GF-D8 (cell line): Measurements from ENCODE around the gene TNS2.

ENCODE experiments used
- DNase-seq: peaks from one replicate; lab custom pipeline; 2025; lab: John Stamatoyannopoulos, UW

TNS2 gene

DNA sequence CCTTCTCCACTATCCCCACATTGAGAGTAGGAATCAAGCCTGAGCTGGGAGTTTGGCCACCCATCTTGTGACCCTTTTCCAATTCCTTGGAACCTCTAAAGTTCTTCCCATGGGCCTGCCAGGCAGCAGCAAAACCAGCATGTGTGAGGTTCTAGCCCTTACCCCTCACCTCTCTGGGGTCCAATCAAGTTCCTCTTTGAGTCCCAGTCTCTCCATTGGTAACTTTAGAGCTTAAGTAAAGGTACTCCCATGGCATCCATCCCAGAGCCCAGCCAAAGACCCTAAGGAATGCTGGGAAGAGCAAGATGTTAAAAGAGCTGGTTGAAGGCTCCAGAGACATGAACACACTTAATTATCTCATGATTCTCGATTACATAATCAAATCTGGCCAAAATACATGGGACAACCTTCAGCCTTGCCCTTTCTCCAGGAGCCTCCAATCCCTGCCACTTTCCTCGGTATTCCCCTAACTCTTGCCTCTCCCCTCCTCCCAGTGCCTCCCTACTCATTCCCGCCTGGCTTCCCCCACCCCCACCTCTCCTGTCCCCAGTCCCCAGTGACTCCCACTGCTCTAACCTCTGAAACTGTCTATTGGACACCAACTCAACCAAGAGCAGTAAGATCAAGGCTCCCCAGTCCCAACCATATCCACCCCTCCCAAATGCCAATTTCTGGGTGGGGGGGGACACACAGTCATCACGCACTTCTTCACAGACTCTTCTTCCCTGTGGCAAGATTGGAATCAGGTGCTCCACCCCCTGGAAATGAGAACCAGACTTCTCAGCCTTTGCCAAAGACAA lies 4.8 kb upstream of the TNS2 start:
- DNase-seq, result no peak

DNA sequence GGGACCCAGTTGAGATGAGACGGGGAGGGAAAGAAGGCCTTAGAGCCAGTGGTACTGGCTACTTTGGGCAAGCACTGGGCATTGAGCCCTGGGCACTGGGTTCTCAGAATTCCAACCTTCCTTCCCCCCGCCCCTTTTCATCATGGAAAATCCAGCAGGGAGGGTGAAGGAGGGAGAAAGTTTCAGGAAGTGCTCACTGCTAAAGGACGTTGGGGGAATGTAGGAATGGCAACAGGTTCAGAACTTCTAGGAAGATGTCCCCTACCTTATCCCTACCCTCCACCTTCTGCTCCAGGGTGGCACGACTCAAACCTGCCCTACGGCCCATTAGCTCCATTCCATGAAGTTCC lies 4.2 kb upstream of the TNS2 start:
- DNase-seq, result no peak

GRCh38 chr12:53046655-53047220 lies 3.1 kb upstream of the TNS2 start:
- DNase-seq, result peak; percentile 12

DNA sequence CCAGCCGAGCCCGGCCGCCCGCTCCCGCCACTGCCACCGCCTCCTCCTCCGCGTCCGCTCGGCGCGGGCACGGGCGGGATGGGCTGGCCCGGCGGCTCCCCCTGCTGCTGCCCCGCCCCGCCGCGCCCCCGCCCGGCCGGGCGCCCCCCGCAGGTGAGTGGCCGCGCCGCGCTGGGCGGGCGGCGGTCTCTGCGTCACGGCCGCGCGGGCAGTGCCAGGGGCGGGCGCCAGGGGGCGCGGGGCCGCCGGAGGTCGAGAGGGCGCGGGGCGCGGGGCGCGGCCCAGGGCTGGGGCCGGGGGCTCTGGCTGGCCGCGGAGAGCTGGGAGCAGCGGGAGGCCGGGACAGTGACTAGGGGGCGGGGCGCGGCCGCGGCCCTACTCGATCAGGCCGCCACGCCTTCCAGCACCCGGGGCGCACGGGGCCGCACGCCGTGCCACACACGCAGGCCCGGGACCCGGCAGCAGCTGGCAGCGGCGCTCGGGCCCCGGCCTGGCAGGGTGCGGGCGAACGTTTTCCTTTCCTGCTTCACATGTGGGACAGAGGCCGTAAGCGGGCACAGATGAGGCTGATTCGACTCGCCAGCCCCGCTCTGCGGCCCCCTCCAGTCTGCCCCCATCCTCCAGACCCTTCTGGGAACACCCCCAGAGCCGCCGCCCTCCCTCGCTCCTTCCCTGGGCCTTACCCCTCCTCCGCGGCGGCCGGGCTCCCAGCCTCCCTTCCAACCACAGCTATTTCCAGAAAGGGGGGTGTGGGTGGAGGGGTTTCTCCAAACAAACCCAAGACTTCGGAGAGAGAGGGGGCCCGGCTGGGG lies 2.4 kb upstream of the TNS2 start:
- no peak for DNase-seq

- DNase-seq, result no peak
These were observed 1.7 kb upstream of the TNS2 start for GRCh38 chr12:53048033-53048779.

- DNase-seq, result no peak
These were observed 974 bp upstream of the TNS2 start for GRCh38 chr12:53048780-53049401.

DNA sequence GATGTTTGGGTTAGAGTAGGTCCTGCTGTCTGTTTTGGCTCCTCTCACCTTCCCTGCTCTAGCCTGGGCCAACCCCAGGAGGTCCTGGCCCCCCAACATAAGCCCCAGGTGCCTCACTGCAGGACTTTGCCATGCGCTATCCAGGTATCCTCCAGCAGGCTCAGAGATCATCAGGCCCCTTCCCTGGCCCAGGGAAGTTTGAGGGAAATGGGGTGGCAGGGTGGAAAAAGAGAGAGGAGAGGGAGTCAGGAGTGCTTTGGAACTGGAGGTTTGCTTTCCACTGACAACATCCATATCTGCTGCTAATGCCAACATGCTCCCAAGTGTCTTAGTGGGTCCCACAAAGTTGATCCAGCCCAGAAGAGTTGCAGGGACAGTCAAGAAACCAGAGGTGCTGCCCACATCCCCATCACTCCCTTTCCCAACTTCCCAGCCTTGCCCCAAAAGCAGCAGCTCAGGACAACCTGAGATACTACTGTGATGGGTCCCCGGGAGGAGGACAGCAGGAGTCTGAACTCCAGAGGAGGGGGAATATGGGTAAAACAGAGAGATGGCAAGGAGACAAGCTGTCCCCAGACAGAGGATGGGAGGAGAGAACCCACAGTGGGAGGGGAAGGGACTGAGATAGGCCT lies 677 bp downstream of the TNS2 start:
- DNase-seq, result no peak

- no peak for DNase-seq
These were observed 1.4 kb downstream of the TNS2 start for GRCh38 chr12:53051058-53051880.

- DNase-seq, result no peak
These were observed 2.1 kb downstream of the TNS2 start for GRCh38 chr12:53051881-53052412.

DNA sequence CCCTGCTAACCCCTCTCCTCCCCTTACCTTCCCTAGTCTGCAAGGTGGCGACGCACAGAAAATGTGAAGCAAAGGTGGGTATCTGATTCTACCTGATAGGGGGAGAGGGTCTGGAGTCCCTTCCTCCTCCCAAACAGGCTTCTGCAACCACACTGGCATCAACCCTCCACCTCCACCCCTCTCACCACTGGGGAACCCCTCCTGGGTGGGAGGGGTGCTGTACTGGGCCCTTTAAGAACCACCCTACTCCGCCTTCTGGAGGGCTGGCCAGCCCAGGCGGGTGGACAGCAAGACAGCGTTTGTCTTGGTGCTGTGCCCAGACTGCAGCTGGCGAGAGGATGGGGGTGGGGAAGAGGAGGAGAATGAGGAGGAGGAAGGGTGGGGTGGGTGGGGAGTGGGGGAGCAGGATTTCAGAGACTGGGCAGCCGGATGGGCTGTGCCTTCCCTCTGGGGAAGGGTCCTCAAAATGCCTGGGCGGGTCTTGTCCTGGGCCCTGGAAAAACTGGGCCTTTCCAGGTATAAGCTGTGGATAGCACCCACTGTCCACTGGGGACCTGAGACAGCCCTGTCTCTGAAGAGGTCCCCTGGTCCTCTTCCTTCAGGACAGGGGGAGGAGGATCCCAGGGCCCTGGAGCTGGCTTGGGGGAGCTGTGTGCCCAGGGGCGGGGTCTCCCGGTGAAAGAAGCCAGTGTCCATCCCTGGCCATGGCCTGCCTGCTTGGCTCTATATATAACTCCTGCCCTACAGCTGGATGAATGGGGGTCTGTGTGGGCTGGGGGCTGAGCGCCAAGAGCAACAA lies 2.8 kb downstream of the TNS2 start:
- no peak for DNase-seq

DNA sequence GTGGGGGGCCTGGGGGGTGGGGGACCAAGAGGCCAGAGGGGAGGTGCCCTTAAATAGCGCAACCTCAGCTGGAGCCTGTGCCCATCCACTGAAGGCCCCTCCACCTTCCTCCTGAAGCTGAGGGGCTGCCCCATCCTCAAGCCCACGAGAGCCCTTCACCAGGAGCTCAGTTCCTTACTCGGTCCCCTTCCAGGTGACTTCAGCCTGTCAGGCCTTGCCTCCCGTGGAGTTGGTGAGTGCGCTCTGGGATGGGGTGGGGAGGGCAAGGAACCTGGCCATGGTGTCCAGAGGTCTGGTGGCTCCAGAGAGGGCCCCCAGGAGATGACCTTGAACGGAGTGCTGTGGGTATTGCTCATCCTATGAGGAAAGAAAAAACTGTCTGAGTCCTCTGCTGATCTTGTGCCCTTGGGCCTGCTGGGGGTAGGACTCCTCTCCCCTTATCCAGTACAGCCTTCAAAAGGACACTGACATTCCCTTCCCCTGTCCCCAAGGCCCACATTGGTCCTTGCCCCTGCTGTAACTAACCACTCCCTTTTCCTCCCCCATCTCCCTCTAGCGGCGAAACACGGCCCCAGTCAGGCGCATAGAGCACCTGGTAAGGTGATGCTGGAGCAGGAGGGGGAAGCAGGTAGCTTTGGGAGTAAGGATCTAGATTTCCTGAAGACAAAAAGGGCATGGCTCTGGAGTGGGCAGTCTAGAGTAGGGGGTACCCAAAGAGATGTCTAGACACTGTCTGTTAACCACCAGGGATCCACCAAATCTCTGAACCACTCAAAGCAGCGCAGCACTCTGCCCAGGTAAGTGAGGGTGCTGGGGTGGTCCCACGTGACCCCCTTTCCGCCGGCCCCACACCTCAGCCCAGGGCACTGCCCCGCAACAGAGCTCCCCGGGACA lies 3.6 kb downstream of the TNS2 start:
- DNase-seq, result no peak

DNA sequence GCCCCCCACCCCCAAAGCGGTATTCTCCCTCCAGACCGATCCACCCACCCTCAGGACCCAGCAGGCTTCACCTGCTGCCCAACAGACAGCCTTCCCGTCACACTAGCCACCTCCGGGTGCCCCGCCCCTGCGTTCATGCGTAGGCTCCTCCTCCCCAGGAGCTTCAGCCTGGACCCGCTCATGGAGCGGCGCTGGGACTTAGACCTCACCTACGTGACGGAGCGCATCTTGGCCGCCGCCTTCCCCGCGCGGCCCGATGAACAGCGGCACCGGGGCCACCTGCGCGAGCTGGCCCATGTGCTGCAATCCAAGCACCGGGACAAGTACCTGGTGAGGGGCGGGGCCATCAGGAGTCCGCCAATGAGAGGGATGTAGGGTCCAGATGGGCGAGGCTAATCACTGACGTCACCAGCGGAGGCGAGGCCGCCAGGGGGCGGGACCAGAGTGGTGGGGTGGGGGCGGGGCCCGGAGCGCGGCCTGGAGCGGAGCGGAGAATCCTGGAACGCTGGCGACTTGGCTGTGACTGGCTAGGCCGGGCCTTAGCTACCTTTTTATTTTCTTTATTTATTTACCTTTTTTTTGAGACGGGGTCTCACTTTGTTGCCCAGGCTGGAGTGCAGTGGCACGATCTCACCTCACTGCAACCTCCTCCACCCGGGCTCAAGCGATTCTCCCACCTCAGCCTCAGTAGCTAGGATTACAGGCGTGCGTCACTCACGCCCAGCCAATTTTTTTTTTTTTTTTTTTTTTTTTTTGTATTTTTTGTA lies 4.4 kb downstream of the TNS2 start:
- DNase-seq, result no peak

- no peak for DNase-seq
These were observed 5.8 kb downstream of the TNS2 start for GRCh38 chr12:53055471-53056266.

DNA sequence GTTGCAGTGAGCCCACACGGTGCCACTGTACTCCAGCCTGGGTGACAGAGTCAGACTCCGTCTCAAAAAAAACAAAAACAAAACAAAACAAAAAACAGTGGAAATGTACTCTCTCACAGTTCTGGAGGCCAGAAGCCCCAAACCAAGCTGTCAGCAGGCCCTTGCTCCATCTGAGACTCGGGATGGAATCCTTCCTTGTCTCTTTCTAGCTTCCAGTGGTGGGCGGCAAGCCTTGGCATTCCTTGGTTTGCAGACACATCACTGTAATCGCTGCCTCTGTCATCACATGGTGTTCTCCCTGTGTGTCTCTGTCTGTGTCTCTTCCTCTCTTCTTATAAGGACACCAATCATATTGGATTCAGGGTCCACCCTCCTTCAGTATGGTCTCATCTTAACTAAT lies 6.4 kb downstream of the TNS2 start:
- no peak for DNase-seq

DNA sequence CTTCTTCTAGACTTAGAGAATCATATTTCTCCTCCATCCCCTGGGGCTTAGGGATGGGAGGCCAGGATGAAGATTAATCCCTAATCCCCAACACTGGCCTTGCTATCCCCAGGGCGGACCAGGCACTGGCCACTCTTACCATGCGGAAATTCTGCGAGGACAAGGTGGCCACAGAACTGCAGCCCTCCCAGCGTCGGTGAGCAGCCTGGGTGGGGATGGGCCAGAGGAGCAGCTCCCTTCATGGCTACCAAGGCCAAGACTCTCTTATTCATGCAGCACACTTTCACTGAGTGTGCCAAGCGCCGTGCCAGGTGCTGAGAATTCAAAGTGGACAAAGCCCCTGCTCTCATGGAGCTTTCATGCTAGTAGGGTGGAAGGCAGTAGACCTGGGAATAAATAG lies 7.0 kb downstream of the TNS2 start:
- no peak for DNase-seq

- DNase-seq, result no peak
These were observed 8.1 kb downstream of the TNS2 start for GRCh38 chr12:53057816-53058500.
